H1 (cell line): ENCODE measurements around the gene IQSEC3. TPM values are rescaled to one million over a fixed set of nuclear protein-coding genes. Genes with fewer than 3 reads are reported as not detected.
A peak's percentile ranks its signal among the peaks of the same experiment; 100 is the strongest.

Experiments used
- CTCF ChIA-PET: fragments of 300-600 bp; sonication (Branson Sonifier 250); formaldehyde crosslinking; loops from one replicate; lab custom pipeline; 2021; ENCODE audit not compliant: partially characterized antibody; lab: Charles Lee
- POLR2A ChIA-PET: fragments of 300-600 bp; sonication (Branson Sonifier 250); formaldehyde crosslinking; loops from one replicate; lab custom pipeline; 2021; ENCODE audit warnings: inconsistent platforms; ENCODE audit not compliant: partially characterized antibody; lab: Charles Lee
- DNase-seq, 2 experiments: peaks; one replicate each; pipeline versions ENCODE4 v3.0.0 to v3.0.0-alpha.2; 2010 to 2022; ENCODE audit warnings: low spot score in 2 of 2, low read depth in 1 of 2, mixed read lengths in 1 of 2
- FAIRE-seq: peaks from 2 replicates; lab custom pipeline; 2011; peaks lifted over from hg19 to GRCh38; lab: Jason Lieb, UNC
- H2AFZ ChIP-seq: 2 replicates; pipeline ENCODE4 v1.8.1; 2012; ENCODE audit warnings: low read length, inconsistent platforms
- H2AK5ac ChIP-seq: 2 replicates; pipeline ENCODE4 v1.6.1; 2013; ENCODE audit warnings: low read depth, low read length
- H2BK120ac ChIP-seq: replicated peaks from 2 replicates; pipeline ENCODE3; 2013; ENCODE audit warnings: low read depth, low read length, inconsistent platforms
- H2BK12ac ChIP-seq: 2 replicates; pipeline ENCODE4 v1.6.1; 2013; ENCODE audit warnings: low read depth, low read length
- H2BK15ac ChIP-seq: 2 replicates; pipeline ENCODE4 v1.6.1; 2013; ENCODE audit warnings: low read length
- H2BK20ac ChIP-seq: 2 replicates; pipeline ENCODE4 v1.6.1; 2013; ENCODE audit warnings: low read length
- H2BK5ac ChIP-seq: 2 replicates; pipeline ENCODE4 v1.6.1; 2013; ENCODE audit warnings: low read depth, low read length
- H3K14ac ChIP-seq: 2 replicates; pipeline ENCODE4 v1.6.1; 2013; ENCODE audit warnings: inconsistent platforms; ENCODE audit not compliant: insufficient read length
- H3K18ac ChIP-seq: 2 replicates; pipeline ENCODE4 v1.6.1; 2013; ENCODE audit warnings: low read length; ENCODE audit errors: extremely low read depth
- H3K23ac ChIP-seq: 2 replicates; pipeline ENCODE4 v1.6.1; 2013; ENCODE audit warnings: inconsistent platforms; ENCODE audit not compliant: insufficient read length
- H3K23me2 ChIP-seq: 2 replicates; pipeline ENCODE4 v1.6.1; 2013; ENCODE audit warnings: low read depth, low read length
- H3K27ac ChIP-seq: 2 replicates; pipeline ENCODE4 v1.6.1; 2011; ENCODE audit warnings: low read depth, low read length, inconsistent platforms
- H3K27me3 ChIP-seq, 4 experiments: replicated peaks in 1 of 4; 1 replicate in 1 of 4; 2 replicates in 3 of 4; pipeline versions ENCODE4 v1.6.1 to v1.8.1; 2011 to 2013; ENCODE audit warnings: low read length in 3 of 4, mild to moderate bottlenecking in 3 of 4, inconsistent platforms in 2 of 4, mixed read lengths in 2 of 4, moderate library complexity in 1 of 4; ENCODE audit not compliant: control insufficient read depth in 3 of 4, insufficient read depth in 3 of 4; ENCODE audit errors: extremely low read depth in 1 of 4
- H3K36me3 ChIP-seq, 4 experiments: 2 replicates each; pipeline versions ENCODE4 v1.6.1 to v1.8.1; 2011 to 2013; ENCODE audit warnings: mild to moderate bottlenecking in 4 of 4, low read length in 3 of 4, moderate library complexity in 2 of 4, control low read depth in 1 of 4, inconsistent platforms in 1 of 4; ENCODE audit not compliant: insufficient read depth in 4 of 4, control insufficient read depth in 2 of 4
- H3K4ac ChIP-seq: replicated peaks from 2 replicates; pipeline ENCODE3; 2013; ENCODE audit warnings: low read length, low read depth, mixed read lengths, inconsistent platforms; ENCODE audit not compliant: insufficient read length
- H3K4me1 ChIP-seq, 4 experiments: replicated peaks in 1 of 4; 1 replicate in 1 of 4; 2 replicates in 3 of 4; pipeline versions ENCODE4 v1.6.1 to v1.8.1; 2011 to 2013; ENCODE audit warnings: low read length in 3 of 4, inconsistent platforms in 2 of 4, mixed read lengths in 1 of 4; ENCODE audit not compliant: insufficient read depth in 4 of 4, control insufficient read depth in 3 of 4
- H3K4me2 ChIP-seq, 2 experiments: 2 replicates each; pipeline versions ENCODE4 v1.6.1 to v1.8.1; 2011 to 2013; ENCODE audit warnings: low read depth in 2 of 2, low read length in 2 of 2, control low read depth in 1 of 2, inconsistent platforms in 1 of 2, mild to moderate bottlenecking in 1 of 2; ENCODE audit not compliant: insufficient read depth in 1 of 2
- H3K4me3 ChIP-seq, 4 experiments: fragments of 200-600, 300-600 bp in 1 of 4; sonication (generic), shearing (Covaris generic), sonication (Bioruptor Twin) in 1 of 4; 2 replicates each; pipeline versions ENCODE4 v1.5.1 to v1.8.1; 2011 to 2016; ENCODE audit warnings: low read length in 4 of 4, low read depth in 3 of 4, control low read depth in 2 of 4, inconsistent platforms in 2 of 4, mild to moderate bottlenecking in 2 of 4, mixed read lengths in 1 of 4, moderate library complexity in 1 of 4; ENCODE audit not compliant: insufficient read depth in 2 of 4; ENCODE audit errors: extremely low read depth in 1 of 4
- H3K56ac ChIP-seq: replicated peaks from 2 replicates; pipeline ENCODE3; 2013; ENCODE audit warnings: low read depth, mild to moderate bottlenecking, mixed read lengths, low read length, inconsistent platforms; ENCODE audit not compliant: insufficient read length
- H3K79me1 ChIP-seq: 2 replicates; pipeline ENCODE4 v1.6.1; 2013; ENCODE audit warnings: low read depth, low read length, control low read depth
- H3K79me2 ChIP-seq, 2 experiments: 2 replicates each; pipeline versions ENCODE4 v1.6.1 to v1.8.1; 2012 to 2013; ENCODE audit warnings: low read length in 2 of 2, mild to moderate bottlenecking in 2 of 2, inconsistent platforms in 1 of 2; ENCODE audit not compliant: insufficient read depth in 2 of 2, control insufficient read depth in 1 of 2
- H3K9ac ChIP-seq, 4 experiments: replicated peaks in 1 of 4; 1 replicate in 1 of 4; 2 replicates in 3 of 4; pipeline versions ENCODE4 v1.6.1 to v1.8.1; 2011 to 2013; ENCODE audit warnings: low read depth in 3 of 4, low read length in 3 of 4, control low read depth in 2 of 4, mild to moderate bottlenecking in 2 of 4, moderate library complexity in 2 of 4, inconsistent platforms in 1 of 4; ENCODE audit errors: extremely low read depth in 1 of 4
- H3K9me3 ChIP-seq, 2 experiments: 2 replicates each; pipeline versions ENCODE4 v1.6.1 to v1.8.1; 2012 to 2013; ENCODE audit warnings: mild to moderate bottlenecking in 2 of 2, moderate library complexity in 2 of 2, control low read depth in 1 of 2, inconsistent platforms in 1 of 2, low read depth in 1 of 2, low read length in 1 of 2, mixed read lengths in 1 of 2; ENCODE audit not compliant: insufficient read depth in 2 of 2
- H4K20me1 ChIP-seq, 2 experiments: replicated peaks in 1 of 2; 2 replicates each; pipeline versions ENCODE3 to v1.8.1; 2011 to 2013; ENCODE audit warnings: inconsistent platforms in 2 of 2, low read length in 2 of 2, mild to moderate bottlenecking in 1 of 2; ENCODE audit not compliant: insufficient read depth in 2 of 2, control insufficient read depth in 1 of 2
- H4K5ac ChIP-seq: 2 replicates; pipeline ENCODE4 v1.6.1; 2013; ENCODE audit warnings: low read length, low read depth, mixed read lengths, inconsistent platforms; ENCODE audit not compliant: insufficient read length
- H4K8ac ChIP-seq: 2 replicates; pipeline ENCODE4 v1.8.0; 2013; ENCODE audit warnings: mild to moderate bottlenecking, moderate library complexity, low read length, inconsistent platforms; ENCODE audit not compliant: insufficient read depth; ENCODE audit errors: extremely low read depth
- H4K91ac ChIP-seq: replicated peaks from 2 replicates; pipeline ENCODE3; 2013; ENCODE audit warnings: low read length, mixed read lengths, inconsistent platforms; ENCODE audit not compliant: insufficient read length
- ASH2L ChIP-seq: fragments of 200-600, 300-600 bp; sonication (generic); IDR thresholded peaks from one replicate; pipeline ENCODE4 v1.7.1; 2017; ENCODE audit warnings: low read length
- CBX5 ChIP-seq: fragments of 300-800, 300-1000 bp; sonication (generic); IDR thresholded peaks from 2 replicates; pipeline ENCODE4 v1.7.1; 2016; ENCODE audit warnings: antibody characterized with exemption, low read length, low read depth
- CREB1 ChIP-seq: IDR thresholded peaks from 2 replicates; pipeline ENCODE4 v1.6.1; 2012; ENCODE audit warnings: inconsistent platforms
- JUND ChIP-seq: IDR thresholded peaks from 2 replicates; pipeline ENCODE4 v1.6.1; 2011; ENCODE audit warnings: mild to moderate bottlenecking, improper control_type of control experiment, low read length
- RAD21 ChIP-seq, 2 experiments: IDR thresholded peaks in 1 of 2; conservative IDR thresholded peaks in 1 of 2; 2 replicates each; pipeline ENCODE4 v1.6.1; 2011; ENCODE audit warnings: low read depth in 2 of 2, low read length in 2 of 2, improper control_type of control experiment in 1 of 2, inconsistent platforms in 1 of 2, mild to moderate bottlenecking in 1 of 2, moderate library complexity in 1 of 2
- SIN3A ChIP-seq, 2 experiments: IDR thresholded peaks in 1 of 2; conservative IDR thresholded peaks in 1 of 2; 2 replicates each; pipeline ENCODE4 v1.6.1; 2011 to 2012; ENCODE audit warnings: low read length in 2 of 2, improper control_type of control experiment in 1 of 2, low read depth in 1 of 2, mild to moderate bottlenecking in 1 of 2
- WGBS, 2 experiments: shearing (Covaris generic) in 1 of 2; methylation state at CpG; one replicate each; pipeline versions ENCODE4 v1.1.6 to v1.1.7; 2013 to 2015; ENCODE audit warnings: low lambda C conversion rate in 2 of 2, mixed read lengths in 2 of 2, inconsistent platforms in 1 of 2, low coverage in 1 of 2, missing lambda C conversion rate in 1 of 2; ENCODE audit not compliant: insufficient replicate concordance in 2 of 2, insufficient coverage in 1 of 2, insufficient read length in 1 of 2; ENCODE audit errors: extremely low coverage in 1 of 2, missing lambda C conversion rate in 1 of 2; 5-methylcytosine and 5-hydroxymethylcytosine counted together
- polyA plus RNA-seq, 7 experiments: library from polyadenylated mRNA; depleted of rRNA in 3 of 7; stranded (reverse) in 5 of 7; unstranded in 2 of 7; fragments of >200 nt in 5 of 7; fragments of 200-250 nt in 2 of 7; gene quantifications; 1 replicate in 5 of 7; 2 replicates in 1 of 7; 4 replicates in 1 of 7; pipeline versions ENCODE4 v1.2.1 to v1.2.3, GENCODE V29; 2011 to 2013; ENCODE audit warnings: missing spikeins in 2 of 7, mixed read lengths in 2 of 7
- total RNA-seq: library from RNA; stranded (reverse); fragmentation: NEBNext Ultra II Directional; extraction: Animal tissue kit (Norgen Biotek cat#: 25700); gene quantifications from 2 replicates; pipeline ENCODE4 v1.2.1, GENCODE V29; 2021
- TF ChIP-seq, protein P1 (sequence below), 3 experiments: IDR thresholded peaks; 1 replicate in 2 of 3; 2 replicates in 1 of 3; pipeline versions ENCODE4 v1.5.1 to v1.6.1; 2011; ENCODE audit warnings: low read length in 3 of 3, mild to moderate bottlenecking in 3 of 3, inconsistent platforms in 2 of 3, low read depth in 1 of 3, moderate library complexity in 1 of 3; ENCODE audit not compliant: insufficient read depth in 1 of 3; ENCODE audit errors: control extremely low read depth in 1 of 3
- TF ChIP-seq, protein P2 (sequence below): IDR thresholded peaks from 2 replicates; pipeline ENCODE4 v1.6.1; 2012; ENCODE audit warnings: inconsistent platforms

IQSEC3 gene
- total and polyA plus RNA-seq, 2 of the 8 experiments (the other 6 are each of a cell fraction or from before 2014, with no cell fraction given) = 1.2 to 3.1 TPM

GRCh38 chr12:153080-153746, 86.6 kb downstream of the IQSEC3 start:
- 15% methylated on average over 11 of the region's 11 CpGs; no CpG with 5 or more reads in 1 of the 2 experiments for WGBS, 2 experiments
- H3K9ac ChIP-seq = no peak overlapping the region
- H3K27me3 ChIP-seq = no peaks in the 10 kb centered on the region
- peak overlapping the region in 1 of 2 experiments; percentile 53; a peak in 2 of 4 replicates for H3K4me2 ChIP-seq
- H4K8ac ChIP-seq = no peak overlapping the region
- H2BK15ac ChIP-seq = peak overlapping the region; percentile 76; the same call in 1 of the 2 replicates
- H3K4ac ChIP-seq = no peak overlapping the region
- H4K5ac ChIP-seq = no peak overlapping the region
- H3K36me3 ChIP-seq = no peaks in the 10 kb centered on the region
- H2BK20ac ChIP-seq = no peak overlapping the region
- H3K27ac ChIP-seq = no peak overlapping the region
- H3K9me3 ChIP-seq = no peaks in the 10 kb centered on the region
- no peak overlapping the region for H2BK5ac ChIP-seq
- peaks cover 0 to 11% (median 2%) of the 10 kb centered on the region in 4 experiments; a peak in 5 of 7 replicates for H3K4me1 ChIP-seq
- H3K56ac ChIP-seq = no peak overlapping the region
- CTCF ChIA-PET = interaction anchor here (0.7 to 8.0 kb wide), 35 partner anchors 8 to 466 kb away, joined by 3 to 51 read pairs (median 5); partner anchors contain the start of gene SLC6A12
- no peaks in the 10 kb centered on the region for H3K79me1 ChIP-seq
- H3K4me3 ChIP-seq = peak overlapping the region in 1 of 4 experiments; percentile 29; a peak in 1 of 8 replicates
- no peak overlapping the region for H2AFZ ChIP-seq
- POLR2A ChIA-PET = interaction anchor here (1.0 to 1.9 kb wide), 5 partner anchors 9 to 36 kb away, joined by 3 to 9 read pairs (median 6); no protein-coding TSS in a partner anchor
- H3K23me2 ChIP-seq = no peaks in the 10 kb centered on the region
- H2BK120ac ChIP-seq = no peak overlapping the region
- H2AK5ac ChIP-seq = no peak overlapping the region
- H3K18ac ChIP-seq = peak overlapping the region; percentile 34; the same call in 1 of the 2 replicates
- no peak overlapping the region for H3K23ac ChIP-seq
- no peak overlapping the region for H3K14ac ChIP-seq
- DNase-seq (peak; percentile 70 to 89), FAIRE-seq (peak; percentile 7)
- no peaks in the 10 kb centered on the region for H3K79me2 ChIP-seq
- no peak overlapping the region for H4K91ac ChIP-seq
- no peaks in the 10 kb centered on the region for H4K20me1 ChIP-seq
- H2BK12ac ChIP-seq = peak overlapping the region; percentile 29; the same call in 1 of the 2 replicates
- TF ChIP-seq, protein P1, sequence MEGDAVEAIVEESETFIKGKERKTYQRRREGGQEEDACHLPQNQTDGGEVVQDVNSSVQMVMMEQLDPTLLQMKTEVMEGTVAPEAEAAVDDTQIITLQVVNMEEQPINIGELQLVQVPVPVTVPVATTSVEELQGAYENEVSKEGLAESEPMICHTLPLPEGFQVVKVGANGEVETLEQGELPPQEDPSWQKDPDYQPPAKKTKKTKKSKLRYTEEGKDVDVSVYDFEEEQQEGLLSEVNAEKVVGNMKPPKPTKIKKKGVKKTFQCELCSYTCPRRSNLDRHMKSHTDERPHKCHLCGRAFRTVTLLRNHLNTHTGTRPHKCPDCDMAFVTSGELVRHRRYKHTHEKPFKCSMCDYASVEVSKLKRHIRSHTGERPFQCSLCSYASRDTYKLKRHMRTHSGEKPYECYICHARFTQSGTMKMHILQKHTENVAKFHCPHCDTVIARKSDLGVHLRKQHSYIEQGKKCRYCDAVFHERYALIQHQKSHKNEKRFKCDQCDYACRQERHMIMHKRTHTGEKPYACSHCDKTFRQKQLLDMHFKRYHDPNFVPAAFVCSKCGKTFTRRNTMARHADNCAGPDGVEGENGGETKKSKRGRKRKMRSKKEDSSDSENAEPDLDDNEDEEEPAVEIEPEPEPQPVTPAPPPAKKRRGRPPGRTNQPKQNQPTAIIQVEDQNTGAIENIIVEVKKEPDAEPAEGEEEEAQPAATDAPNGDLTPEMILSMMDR (IDR thresholded peaks at IDR 0.05; ENCODE audit: control extremely low read depth in 1 of 3, insufficient read depth in 1 of 3, low read depth in 1 of 3, low read length in 3 of 3) = peak; percentile 99
- TF ChIP-seq JUND (no peak), SIN3A (conservative IDR thresholded peaks at IDR 0.05 in 1 of 2, IDR thresholded peaks at IDR 0.05 in 1 of 2; ENCODE audit: low read depth in 1 of 2, low read length in 2 of 2) (peak in 1 of 2 experiments; percentile 65; a peak in 1 of 4 replicates), CREB1 (0 out of 2 replicates have a peak, but pooled peaks have one; percentile 26), CBX5 (no peak), ASH2L (peak; percentile 33), RAD21 (IDR thresholded peaks at IDR 0.05 in 1 of 2, conservative IDR thresholded peaks at IDR 0.05 in 1 of 2; ENCODE audit: low read depth in 2 of 2, low read length in 2 of 2) (peak; percentile 82 to 88)
- TF ChIP-seq, protein P2, sequence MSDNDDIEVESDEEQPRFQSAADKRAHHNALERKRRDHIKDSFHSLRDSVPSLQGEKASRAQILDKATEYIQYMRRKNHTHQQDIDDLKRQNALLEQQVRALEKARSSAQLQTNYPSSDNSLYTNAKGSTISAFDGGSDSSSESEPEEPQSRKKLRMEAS = 0 out of 2 replicates have a peak, but pooled peaks have one; percentile 42
